PC-3 (cell line): Measurements from ENCODE around the gene FSTL4. TPM values are rescaled to one million over a fixed set of nuclear protein-coding genes. Genes with fewer than 3 reads are reported as not detected.

Source experiments
- ATAC-seq: fragments of 200-7000 bp; cut with Tn5 transposase; 2 replicates; pipeline ENCODE4 v1.9.1; 2020; ENCODE audit warnings: mild to moderate bottlenecking, moderate library complexity
- BruUV-seq: library from RNA; stranded (reverse); fragments of 400-500 nt; replicated peaks from 2 replicates; lab custom pipeline; 2021; lab: Mats Ljungman, UMichigan
- CTCF ChIA-PET: fragments of 300-600 bp; sonication (Branson Sonifier 250); formaldehyde crosslinking; loops from one replicate; lab custom pipeline; 2022; ENCODE audit warnings: antibody characterized with exemption; lab: Charles Lee
- POLR2A ChIA-PET: fragments of 300-600 bp; sonication (Branson Sonifier 250); formaldehyde crosslinking; loops from one replicate; lab custom pipeline; 2022; ENCODE audit warnings: antibody characterized with exemption; ENCODE audit not compliant: unreplicated experiment; lab: Charles Lee
- DNase-seq: peaks from one replicate; pipeline ENCODE4 v3.0.0-alpha.2; 2015
- H2AFZ ChIP-seq: fragments of 300-600 bp; sonication (generic); 2 replicates; pipeline ENCODE4 v1.6.0; 2016; ENCODE audit warnings: antibody characterized with exemption, low read length
- H3F3A ChIP-seq: fragments of 300-600 bp; sonication (generic); one replicate; pipeline ENCODE4 v1.6.0; 2017; ENCODE audit warnings: antibody characterized with exemption, low read length, control low read depth, mild to moderate bottlenecking; ENCODE audit not compliant: unreplicated experiment
- H3K27ac ChIP-seq: fragments of 300-600 bp; sonication (generic); 2 replicates; pipeline ENCODE4 v1.5.1; 2016; ENCODE audit warnings: mild to moderate bottlenecking, low read length
- H3K27me3 ChIP-seq: fragments of 300-600 bp; sonication (generic); 2 replicates; pipeline ENCODE4 v1.6.1; 2016; ENCODE audit warnings: low read length, mixed read lengths
- H3K36me3 ChIP-seq: fragments of 300-600 bp; sonication (generic); 2 replicates; pipeline ENCODE4 v1.6.1; 2016; ENCODE audit warnings: low read depth, mixed run types, low read length, mixed read lengths
- H3K4me1 ChIP-seq: fragments of 300-600 bp; sonication (generic); 2 replicates; pipeline ENCODE4 v1.5.1; 2016; ENCODE audit warnings: low read length; ENCODE audit not compliant: insufficient read depth
- H3K4me2 ChIP-seq: fragments of 300-600 bp; sonication (generic); 2 replicates; pipeline ENCODE4 v1.6.0; 2016; ENCODE audit warnings: low read length
- H3K4me3 ChIP-seq: fragments of 300-600 bp; sonication (generic); 2 replicates; pipeline ENCODE4 v1.5.1; 2016; ENCODE audit warnings: mild to moderate bottlenecking, low read length, mixed read lengths
- H3K79me2 ChIP-seq: fragments of 300-600 bp; sonication (generic); 2 replicates; pipeline ENCODE4 v1.6.1; 2017; ENCODE audit warnings: low read length, mixed read lengths
- H3K9ac ChIP-seq: fragments of 300-600 bp; sonication (generic); 2 replicates; pipeline ENCODE4 v1.6.0; 2016; ENCODE audit warnings: mild to moderate bottlenecking, low read length
- H3K9me2 ChIP-seq: fragments of 300-600 bp; sonication (generic); replicated peaks from 2 replicates; pipeline ENCODE4 v1.6.1; 2016; ENCODE audit warnings: mixed run types, low read length, mixed read lengths
- H3K9me3 ChIP-seq: fragments of 300-600 bp; sonication (generic); 2 replicates; pipeline ENCODE4 v1.6.1; 2016; ENCODE audit warnings: low read length, mixed read lengths
- H4K20me1 ChIP-seq: fragments of 300-600 bp; sonication (generic); 2 replicates; pipeline ENCODE4 v1.6.1; 2016; ENCODE audit warnings: low read length, mixed read lengths
- CTCF ChIP-seq: fragments of 300-600 bp; sonication (generic); conservative IDR thresholded peaks from 2 replicates; pipeline ENCODE4 v1.5.1; 2017; ENCODE audit warnings: antibody characterized with exemption, low read depth, mild to moderate bottlenecking, low read length
- EZH2 ChIP-seq: fragments of 300-600 bp; sonication (generic); IDR thresholded peaks from one replicate; pipeline ENCODE4 v1.6.1; 2017; ENCODE audit warnings: antibody characterized with exemption, mild to moderate bottlenecking, low read length; ENCODE audit not compliant: unreplicated experiment
- EZH2phosphoT487 ChIP-seq: fragments of 300-600 bp; sonication (generic); IDR thresholded peaks from 2 replicates; pipeline ENCODE4 v1.6.1; 2018; ENCODE audit warnings: mild to moderate bottlenecking, antibody characterized with exemption, low read length, borderline replicate concordance
- intact Hi-C: fragments of 100-400 bp; cut with micrococcal nuclease; formaldehyde crosslinking; loops from 2 replicates; pipeline ENCODE4 v1.9.0; 2023
- total RNA-seq: library from RNA; depleted of rRNA; stranded (reverse); fragments of >200 nt; gene quantifications from 2 replicates; pipeline ENCODE4 v1.2.3, GENCODE V29; 2014

The FSTL4 gene
- total RNA-seq, 1 experiment from 2014 or later = 4.2 TPM

GRCh38 chr5:133234911-133235310, 377.4 kb downstream of the FSTL4 start:
- Histone ChIP-seq H3K9me2 (no peaks in the 10 kb centered on the region), H3K9ac (no peak overlapping the region), H3K4me1 (no peaks in the 10 kb centered on the region; the same call in 1 of the 2 replicates), H3K4me3 (no peak overlapping the region), H3K36me3 (no peaks in the 10 kb centered on the region), H3K27ac (no peak overlapping the region), H3K27me3 (no peaks in the 10 kb centered on the region), H3F3A (no peaks in the 10 kb centered on the region), H3K9me3 (no peaks in the 10 kb centered on the region), H3K4me2 (no peak overlapping the region), H4K20me1 (no peaks in the 10 kb centered on the region), H3K79me2 (no peaks in the 10 kb centered on the region), H2AFZ (no peak overlapping the region)
- DNase-seq = no peak
- ChIA-PET CTCF (no interaction called here), POLR2A (no interaction called here)
- TF ChIP-seq EZH2phosphoT487 (no peak), EZH2 (no peak), CTCF (no peak)
- intact Hi-C loops = no loop called here
- BruUV-seq = no TSS peak
- no peak for ATAC-seq

GRCh38 chr5:133234273-133234672, 378.1 kb downstream of the FSTL4 start:
- POLR2A ChIA-PET = no interaction called here
- no peaks in the 10 kb centered on the region for H3K36me3 ChIP-seq
- H3K9me3 ChIP-seq = no peaks in the 10 kb centered on the region
- no peak for TF ChIP-seq EZH2phosphoT487
- no peak for TF ChIP-seq EZH2
- TF ChIP-seq CTCF = no peak
- intact Hi-C loops = no loop called here
- no TSS peak for BruUV-seq
- no peaks in the 10 kb centered on the region for H3K79me2 ChIP-seq
- no peak for DNase-seq
- H3K27ac ChIP-seq = no peak overlapping the region
- H3K4me2 ChIP-seq = no peak overlapping the region
- no peak overlapping the region for H3K4me3 ChIP-seq
- no peaks in the 10 kb centered on the region for H3F3A ChIP-seq
- no peak overlapping the region for H3K9ac ChIP-seq
- H3K27me3 ChIP-seq = no peaks in the 10 kb centered on the region
- CTCF ChIA-PET = no interaction called here
- no peaks in the 10 kb centered on the region for H3K9me2 ChIP-seq
- no peak for ATAC-seq
- no peaks in the 10 kb centered on the region for H4K20me1 ChIP-seq
- no peak overlapping the region for H2AFZ ChIP-seq
- H3K4me1 ChIP-seq = no peaks in the 10 kb centered on the region

GRCh38 chr5:133233616-133234015, 378.7 kb downstream of the FSTL4 start:
- no peak overlapping the region for H3K9ac ChIP-seq
- H3K27me3 ChIP-seq = no peaks in the 10 kb centered on the region
- H2AFZ ChIP-seq = no peak overlapping the region
- no peak overlapping the region for H3K4me2 ChIP-seq
- DNase-seq = no peak
- no peaks in the 10 kb centered on the region for H3K79me2 ChIP-seq
- no peaks in the 10 kb centered on the region for H3K9me3 ChIP-seq
- no peaks in the 10 kb centered on the region for H3F3A ChIP-seq
- no peaks in the 10 kb centered on the region for H4K20me1 ChIP-seq
- H3K36me3 ChIP-seq = no peaks in the 10 kb centered on the region
- no peak for ATAC-seq
- no peak overlapping the region for H3K27ac ChIP-seq
- intact Hi-C loops = no loop called here
- no peak overlapping the region for H3K4me3 ChIP-seq
- POLR2A ChIA-PET = no interaction called here
- H3K9me2 ChIP-seq = no peaks in the 10 kb centered on the region
- no peaks in the 10 kb centered on the region for H3K4me1 ChIP-seq
- TF ChIP-seq EZH2 = no peak
- no peak for TF ChIP-seq EZH2phosphoT487
- TF ChIP-seq CTCF = no peak
- CTCF ChIA-PET = no interaction called here
- no TSS peak for BruUV-seq
